ENCODE measurements around the gene CNGB1.

The CNGB1 gene

GRCh38 chr16:57871456-57871855, 99.5 kb downstream of the CNGB1 start:
- H3K4me3 ChIP-seq (ENCODE audit: low read length): no peak overlapping the region
- no peaks in the 10 kb centered on the region for H3K36me3 ChIP-seq (ENCODE audit: insufficient read depth, low read length)
- peaks cover 10% of the 10 kb centered on the region for H3K27me3 ChIP-seq (ENCODE audit: control insufficient read depth, insufficient read depth, low read length)
- no peaks in the 10 kb centered on the region for H3K9me3 ChIP-seq (replicated peaks; ENCODE audit: low read length)
- peak overlapping the region; percentile 24 for H3K4me2 ChIP-seq (ENCODE audit: low read length)
- H3K9ac ChIP-seq (ENCODE audit: low read depth, low read length): no peak overlapping the region
- peaks cover 15% of the 10 kb centered on the region for H3K4me1 ChIP-seq (ENCODE audit: control insufficient read depth, insufficient read depth, low read length)

- Histone ChIP-seq H3K9me3 (replicated peaks; ENCODE audit: low read length) (no peaks in the 10 kb centered on the region), H3K36me3 (ENCODE audit: insufficient read depth, low read length) (no peaks in the 10 kb centered on the region), H3K27me3 (ENCODE audit: control insufficient read depth, insufficient read depth, low read length) (peaks cover 10% of the 10 kb centered on the region), H3K4me3 (ENCODE audit: low read length) (no peak overlapping the region), H3K4me1 (ENCODE audit: control insufficient read depth, insufficient read depth, low read length) (peaks cover 15% of the 10 kb centered on the region), H3K4me2 (ENCODE audit: low read length) (peak overlapping the region; percentile 24), H3K9ac (ENCODE audit: low read depth, low read length) (no peak overlapping the region)
Observed at GRCh38 chr16:57870753-57871454, 100.0 kb downstream of the CNGB1 start.

- Histone ChIP-seq H3K9me3 (replicated peaks; ENCODE audit: low read length) (no peaks in the 10 kb centered on the region), H3K36me3 (ENCODE audit: insufficient read depth, low read length) (no peaks in the 10 kb centered on the region), H3K27me3 (ENCODE audit: control insufficient read depth, insufficient read depth, low read length) (peaks cover 5% of the 10 kb centered on the region), H3K4me1 (ENCODE audit: control insufficient read depth, insufficient read depth, low read length) (peaks cover 15% of the 10 kb centered on the region), H3K9ac (ENCODE audit: low read depth, low read length) (no peak overlapping the region), H3K4me2 (ENCODE audit: low read length) (no peak overlapping the region), H3K4me3 (ENCODE audit: low read length) (no peak overlapping the region)
Observed at GRCh38 chr16:57868913-57869520, 101.9 kb downstream of the CNGB1 start.

GRCh38 chr16:57867000-57867561, 103.8 kb downstream of the CNGB1 start:
- H3K9me3 ChIP-seq (replicated peaks; ENCODE audit: low read length): no peaks in the 10 kb centered on the region
- H3K36me3 ChIP-seq (ENCODE audit: insufficient read depth, low read length): no peaks in the 10 kb centered on the region
- H3K4me3 ChIP-seq (ENCODE audit: low read length): no peak overlapping the region
- H3K27me3 ChIP-seq (ENCODE audit: control insufficient read depth, insufficient read depth, low read length): no peaks in the 10 kb centered on the region
- no peak overlapping the region for H3K9ac ChIP-seq (ENCODE audit: low read depth, low read length)
- no peak overlapping the region for H3K4me2 ChIP-seq (ENCODE audit: low read length)
- peaks cover 17% of the 10 kb centered on the region for H3K4me1 ChIP-seq (ENCODE audit: control insufficient read depth, insufficient read depth, low read length)

- H3K4me2 ChIP-seq (ENCODE audit: low read length): no peak overlapping the region
Observed at GRCh38 chr16:57866529-57866918, 104.4 kb downstream of the CNGB1 start.

GRCh38 chr16:57865746-57866528, 105.0 kb downstream of the CNGB1 start:
- no peaks in the 10 kb centered on the region for H3K9me3 ChIP-seq (replicated peaks; ENCODE audit: low read length)
- H3K4me1 ChIP-seq (ENCODE audit: control insufficient read depth, insufficient read depth, low read length): peaks cover 8% of the 10 kb centered on the region
- no peaks in the 10 kb centered on the region for H3K36me3 ChIP-seq (ENCODE audit: insufficient read depth, low read length)
- H3K4me3 ChIP-seq (ENCODE audit: low read length): no peak overlapping the region
- H3K4me2 ChIP-seq (ENCODE audit: low read length): no peak overlapping the region
- H3K9ac ChIP-seq (ENCODE audit: low read depth, low read length): no peak overlapping the region
- H3K27me3 ChIP-seq (ENCODE audit: control insufficient read depth, insufficient read depth, low read length): no peaks in the 10 kb centered on the region

More at GRCh38 chr16:57866529-57866918, 104.4 kb downstream of the CNGB1 start:
- H3K36me3 ChIP-seq (ENCODE audit: insufficient read depth, low read length): no peaks in the 10 kb centered on the region
- peaks cover 12% of the 10 kb centered on the region for H3K4me1 ChIP-seq (ENCODE audit: control insufficient read depth, insufficient read depth, low read length)
- H3K9ac ChIP-seq (ENCODE audit: low read depth, low read length): no peak overlapping the region
- no peaks in the 10 kb centered on the region for H3K9me3 ChIP-seq (replicated peaks; ENCODE audit: low read length)
- no peaks in the 10 kb centered on the region for H3K27me3 ChIP-seq (ENCODE audit: control insufficient read depth, insufficient read depth, low read length)
- no peak overlapping the region for H3K4me3 ChIP-seq (ENCODE audit: low read length)

GRCh38 chr16:57863434-57864160, 107.3 kb downstream of the CNGB1 start:
- Histone ChIP-seq H3K9ac (ENCODE audit: low read depth, low read length) (no peak overlapping the region), H3K4me1 (ENCODE audit: control insufficient read depth, insufficient read depth, low read length) (peaks cover 3% of the 10 kb centered on the region), H3K9me3 (replicated peaks; ENCODE audit: low read length) (no peaks in the 10 kb centered on the region), H3K27me3 (ENCODE audit: control insufficient read depth, insufficient read depth, low read length) (no peaks in the 10 kb centered on the region), H3K4me3 (ENCODE audit: low read length) (no peak overlapping the region), H3K4me2 (ENCODE audit: low read length) (peak overlapping the region; percentile 65), H3K36me3 (ENCODE audit: insufficient read depth, low read length) (no peaks in the 10 kb centered on the region)

GRCh38 chr16:57862698-57863433, 108.1 kb downstream of the CNGB1 start:
- Histone ChIP-seq H3K4me2 (ENCODE audit: low read length) (peak overlapping the region; percentile 65), H3K4me3 (ENCODE audit: low read length) (no peak overlapping the region), H3K27me3 (ENCODE audit: control insufficient read depth, insufficient read depth, low read length) (no peaks in the 10 kb centered on the region), H3K9me3 (replicated peaks; ENCODE audit: low read length) (no peaks in the 10 kb centered on the region), H3K4me1 (ENCODE audit: control insufficient read depth, insufficient read depth, low read length) (peaks cover 3% of the 10 kb centered on the region), H3K36me3 (ENCODE audit: insufficient read depth, low read length) (no peaks in the 10 kb centered on the region), H3K9ac (ENCODE audit: low read depth, low read length) (no peak overlapping the region)

GRCh38 chr16:57859331-57859730, 111.6 kb downstream of the CNGB1 start:
- H3K27me3 ChIP-seq (ENCODE audit: control insufficient read depth, insufficient read depth, low read length): peaks cover 2% of the 10 kb centered on the region
- H3K36me3 ChIP-seq (ENCODE audit: insufficient read depth, low read length): no peaks in the 10 kb centered on the region
- H3K4me1 ChIP-seq (ENCODE audit: control insufficient read depth, insufficient read depth, low read length): peaks cover 3% of the 10 kb centered on the region
- no peak overlapping the region for H3K4me3 ChIP-seq (ENCODE audit: low read length)
- no peak overlapping the region for H3K9ac ChIP-seq (ENCODE audit: low read depth, low read length)
- peaks cover 3% of the 10 kb centered on the region for H3K9me3 ChIP-seq (replicated peaks; ENCODE audit: low read length)
- no peak overlapping the region for H3K4me2 ChIP-seq (ENCODE audit: low read length)

GRCh38 chr16:57858635-57859034, 112.3 kb downstream of the CNGB1 start:
- H3K9me3 ChIP-seq (replicated peaks; ENCODE audit: low read length): peaks cover 3% of the 10 kb centered on the region
- H3K4me1 ChIP-seq (ENCODE audit: control insufficient read depth, insufficient read depth, low read length): peaks cover 3% of the 10 kb centered on the region
- H3K4me2 ChIP-seq (ENCODE audit: low read length): no peak overlapping the region
- no peaks in the 10 kb centered on the region for H3K36me3 ChIP-seq (ENCODE audit: insufficient read depth, low read length)
- peaks cover 2% of the 10 kb centered on the region for H3K27me3 ChIP-seq (ENCODE audit: control insufficient read depth, insufficient read depth, low read length)
- no peak overlapping the region for H3K4me3 ChIP-seq (ENCODE audit: low read length)
- H3K9ac ChIP-seq (ENCODE audit: low read depth, low read length): no peak overlapping the region

Measured in skeletal muscle satellite cell (primary cell).